H1 (cell line): ENCODE data around the gene HIVEP2. TPM values are rescaled to one million over a fixed set of nuclear protein-coding genes. Genes with fewer than 3 reads are reported as not detected.

Experiments
- CTCF ChIA-PET: fragments of 300-600 bp; sonication (Branson Sonifier 250); formaldehyde crosslinking; loops from one replicate; lab custom pipeline; 2021; ENCODE audit not compliant: partially characterized antibody; lab: Charles Lee
- POLR2A ChIA-PET: fragments of 300-600 bp; sonication (Branson Sonifier 250); formaldehyde crosslinking; loops from one replicate; lab custom pipeline; 2021; ENCODE audit warnings: inconsistent platforms; ENCODE audit not compliant: partially characterized antibody; lab: Charles Lee
- DNase-seq, 2 experiments: peaks; one replicate each; pipeline versions ENCODE4 v3.0.0 to v3.0.0-alpha.2; 2010 to 2022; ENCODE audit warnings: low spot score in 2 of 2, low read depth in 1 of 2, mixed read lengths in 1 of 2
- FAIRE-seq: peaks from 2 replicates; lab custom pipeline; 2011; peaks lifted over from hg19 to GRCh38; lab: Jason Lieb, UNC
- H2AFZ ChIP-seq: 2 replicates; pipeline ENCODE4 v1.8.1; 2012; ENCODE audit warnings: low read length, inconsistent platforms
- H2AK5ac ChIP-seq: 2 replicates; pipeline ENCODE4 v1.6.1; 2013; ENCODE audit warnings: low read depth, low read length
- H2BK120ac ChIP-seq: replicated peaks from 2 replicates; pipeline ENCODE3; 2013; ENCODE audit warnings: low read depth, low read length, inconsistent platforms
- H2BK12ac ChIP-seq: 2 replicates; pipeline ENCODE4 v1.6.1; 2013; ENCODE audit warnings: low read depth, low read length
- H2BK15ac ChIP-seq: 2 replicates; pipeline ENCODE4 v1.6.1; 2013; ENCODE audit warnings: low read length
- H2BK20ac ChIP-seq: 2 replicates; pipeline ENCODE4 v1.6.1; 2013; ENCODE audit warnings: low read length
- H2BK5ac ChIP-seq: 2 replicates; pipeline ENCODE4 v1.6.1; 2013; ENCODE audit warnings: low read depth, low read length
- H3K14ac ChIP-seq: 2 replicates; pipeline ENCODE4 v1.6.1; 2013; ENCODE audit warnings: inconsistent platforms; ENCODE audit not compliant: insufficient read length
- H3K18ac ChIP-seq: 2 replicates; pipeline ENCODE4 v1.6.1; 2013; ENCODE audit warnings: low read length; ENCODE audit errors: extremely low read depth
- H3K23ac ChIP-seq: 2 replicates; pipeline ENCODE4 v1.6.1; 2013; ENCODE audit warnings: inconsistent platforms; ENCODE audit not compliant: insufficient read length
- H3K23me2 ChIP-seq: 2 replicates; pipeline ENCODE4 v1.6.1; 2013; ENCODE audit warnings: low read depth, low read length
- H3K27ac ChIP-seq: 2 replicates; pipeline ENCODE4 v1.6.1; 2011; ENCODE audit warnings: low read depth, low read length, inconsistent platforms
- H3K27me3 ChIP-seq, 4 experiments: replicated peaks in 1 of 4; 1 replicate in 1 of 4; 2 replicates in 3 of 4; pipeline versions ENCODE4 v1.6.1 to v1.8.1; 2011 to 2013; ENCODE audit warnings: low read length in 3 of 4, mild to moderate bottlenecking in 3 of 4, inconsistent platforms in 2 of 4, mixed read lengths in 2 of 4, moderate library complexity in 1 of 4; ENCODE audit not compliant: control insufficient read depth in 3 of 4, insufficient read depth in 3 of 4; ENCODE audit errors: extremely low read depth in 1 of 4
- H3K36me3 ChIP-seq, 4 experiments: 2 replicates each; pipeline versions ENCODE4 v1.6.1 to v1.8.1; 2011 to 2013; ENCODE audit warnings: mild to moderate bottlenecking in 4 of 4, low read length in 3 of 4, moderate library complexity in 2 of 4, control low read depth in 1 of 4, inconsistent platforms in 1 of 4; ENCODE audit not compliant: insufficient read depth in 4 of 4, control insufficient read depth in 2 of 4
- H3K4ac ChIP-seq: replicated peaks from 2 replicates; pipeline ENCODE3; 2013; ENCODE audit warnings: low read length, low read depth, mixed read lengths, inconsistent platforms; ENCODE audit not compliant: insufficient read length
- H3K4me1 ChIP-seq, 4 experiments: replicated peaks in 1 of 4; 1 replicate in 1 of 4; 2 replicates in 3 of 4; pipeline versions ENCODE4 v1.6.1 to v1.8.1; 2011 to 2013; ENCODE audit warnings: low read length in 3 of 4, inconsistent platforms in 2 of 4, mixed read lengths in 1 of 4; ENCODE audit not compliant: insufficient read depth in 4 of 4, control insufficient read depth in 3 of 4
- H3K4me2 ChIP-seq, 2 experiments: 2 replicates each; pipeline versions ENCODE4 v1.6.1 to v1.8.1; 2011 to 2013; ENCODE audit warnings: low read depth in 2 of 2, low read length in 2 of 2, control low read depth in 1 of 2, inconsistent platforms in 1 of 2, mild to moderate bottlenecking in 1 of 2; ENCODE audit not compliant: insufficient read depth in 1 of 2
- H3K4me3 ChIP-seq, 4 experiments: fragments of 200-600, 300-600 bp in 1 of 4; sonication (generic), shearing (Covaris generic), sonication (Bioruptor Twin) in 1 of 4; 2 replicates each; pipeline versions ENCODE4 v1.5.1 to v1.8.1; 2011 to 2016; ENCODE audit warnings: low read length in 4 of 4, low read depth in 3 of 4, control low read depth in 2 of 4, inconsistent platforms in 2 of 4, mild to moderate bottlenecking in 2 of 4, mixed read lengths in 1 of 4, moderate library complexity in 1 of 4; ENCODE audit not compliant: insufficient read depth in 2 of 4; ENCODE audit errors: extremely low read depth in 1 of 4
- H3K56ac ChIP-seq: replicated peaks from 2 replicates; pipeline ENCODE3; 2013; ENCODE audit warnings: low read depth, mild to moderate bottlenecking, mixed read lengths, low read length, inconsistent platforms; ENCODE audit not compliant: insufficient read length
- H3K79me1 ChIP-seq: 2 replicates; pipeline ENCODE4 v1.6.1; 2013; ENCODE audit warnings: low read depth, low read length, control low read depth
- H3K79me2 ChIP-seq, 2 experiments: 2 replicates each; pipeline versions ENCODE4 v1.6.1 to v1.8.1; 2012 to 2013; ENCODE audit warnings: low read length in 2 of 2, mild to moderate bottlenecking in 2 of 2, inconsistent platforms in 1 of 2; ENCODE audit not compliant: insufficient read depth in 2 of 2, control insufficient read depth in 1 of 2
- H3K9ac ChIP-seq, 4 experiments: replicated peaks in 1 of 4; 1 replicate in 1 of 4; 2 replicates in 3 of 4; pipeline versions ENCODE4 v1.6.1 to v1.8.1; 2011 to 2013; ENCODE audit warnings: low read depth in 3 of 4, low read length in 3 of 4, control low read depth in 2 of 4, mild to moderate bottlenecking in 2 of 4, moderate library complexity in 2 of 4, inconsistent platforms in 1 of 4; ENCODE audit errors: extremely low read depth in 1 of 4
- H3K9me3 ChIP-seq, 2 experiments: 2 replicates each; pipeline versions ENCODE4 v1.6.1 to v1.8.1; 2012 to 2013; ENCODE audit warnings: mild to moderate bottlenecking in 2 of 2, moderate library complexity in 2 of 2, control low read depth in 1 of 2, inconsistent platforms in 1 of 2, low read depth in 1 of 2, low read length in 1 of 2, mixed read lengths in 1 of 2; ENCODE audit not compliant: insufficient read depth in 2 of 2
- H4K20me1 ChIP-seq, 2 experiments: replicated peaks in 1 of 2; 2 replicates each; pipeline versions ENCODE3 to v1.8.1; 2011 to 2013; ENCODE audit warnings: inconsistent platforms in 2 of 2, low read length in 2 of 2, mild to moderate bottlenecking in 1 of 2; ENCODE audit not compliant: insufficient read depth in 2 of 2, control insufficient read depth in 1 of 2
- H4K5ac ChIP-seq: 2 replicates; pipeline ENCODE4 v1.6.1; 2013; ENCODE audit warnings: low read length, low read depth, mixed read lengths, inconsistent platforms; ENCODE audit not compliant: insufficient read length
- H4K8ac ChIP-seq: 2 replicates; pipeline ENCODE4 v1.8.0; 2013; ENCODE audit warnings: mild to moderate bottlenecking, moderate library complexity, low read length, inconsistent platforms; ENCODE audit not compliant: insufficient read depth; ENCODE audit errors: extremely low read depth
- H4K91ac ChIP-seq: replicated peaks from 2 replicates; pipeline ENCODE3; 2013; ENCODE audit warnings: low read length, mixed read lengths, inconsistent platforms; ENCODE audit not compliant: insufficient read length
- RAD21 ChIP-seq, 2 experiments: IDR thresholded peaks in 1 of 2; conservative IDR thresholded peaks in 1 of 2; 2 replicates each; pipeline ENCODE4 v1.6.1; 2011; ENCODE audit warnings: low read depth in 2 of 2, low read length in 2 of 2, improper control_type of control experiment in 1 of 2, inconsistent platforms in 1 of 2, mild to moderate bottlenecking in 1 of 2, moderate library complexity in 1 of 2
- WGBS, 2 experiments: shearing (Covaris generic) in 1 of 2; methylation state at CpG; one replicate each; pipeline versions ENCODE4 v1.1.6 to v1.1.7; 2013 to 2015; ENCODE audit warnings: low lambda C conversion rate in 2 of 2, mixed read lengths in 2 of 2, inconsistent platforms in 1 of 2, low coverage in 1 of 2, missing lambda C conversion rate in 1 of 2; ENCODE audit not compliant: insufficient replicate concordance in 2 of 2, insufficient coverage in 1 of 2, insufficient read length in 1 of 2; ENCODE audit errors: extremely low coverage in 1 of 2, missing lambda C conversion rate in 1 of 2; 5-methylcytosine and 5-hydroxymethylcytosine counted together
- polyA plus RNA-seq, 7 experiments: library from polyadenylated mRNA; depleted of rRNA in 3 of 7; stranded (reverse) in 5 of 7; unstranded in 2 of 7; fragments of >200 nt in 5 of 7; fragments of 200-250 nt in 2 of 7; gene quantifications; 1 replicate in 5 of 7; 2 replicates in 1 of 7; 4 replicates in 1 of 7; pipeline versions ENCODE4 v1.2.1 to v1.2.3, GENCODE V29; 2011 to 2013; ENCODE audit warnings: missing spikeins in 2 of 7, mixed read lengths in 2 of 7
- total RNA-seq: library from RNA; stranded (reverse); fragmentation: NEBNext Ultra II Directional; extraction: Animal tissue kit (Norgen Biotek cat#: 25700); gene quantifications from 2 replicates; pipeline ENCODE4 v1.2.1, GENCODE V29; 2021

Gene HIVEP2
- total and polyA plus RNA-seq, 2 of the 8 experiments (the other 6 are each of a cell fraction or from before 2014, with no cell fraction given): 2.2 to 6.1 TPM

GRCh38 chr6:142913511-142914047 is 31.4 kb downstream of the HIVEP2 start:
- H2AK5ac ChIP-seq: no peak overlapping the region
- no peak overlapping the region for H3K56ac ChIP-seq
- H3K9ac ChIP-seq: no peak overlapping the region
- no peak overlapping the region for H3K4me3 ChIP-seq
- no peaks in the 10 kb centered on the region; the same call in 1 of the 2 replicates for H3K23me2 ChIP-seq
- no peak overlapping the region for H3K14ac ChIP-seq
- no peak overlapping the region for H2BK20ac ChIP-seq
- no peak overlapping the region; the same call in 1 of the 2 replicates for H2BK12ac ChIP-seq
- no peak overlapping the region for H4K8ac ChIP-seq
- no peak overlapping the region for H3K18ac ChIP-seq
- no peak overlapping the region for H3K27ac ChIP-seq
- peaks cover 0 to 5% (median 0%) of the 10 kb centered on the region in 4 experiments; a peak in 1 of 8 replicates for H3K36me3 ChIP-seq
- H2BK15ac ChIP-seq: no peak overlapping the region
- H4K20me1 ChIP-seq: no peaks in the 10 kb centered on the region
- no peak for TF ChIP-seq RAD21 (IDR thresholded peaks at IDR 0.05 in 1 of 2, conservative IDR thresholded peaks at IDR 0.05 in 1 of 2; ENCODE audit: low read depth in 2 of 2, low read length in 2 of 2)
- peaks cover 0 to 9% (median 7%) of the 10 kb centered on the region in 4 experiments; a peak in 4 of 7 replicates for H3K4me1 ChIP-seq
- FAIRE-seq (no peak), DNase-seq (no peak)
- ChIA-PET CTCF (no interaction called here), POLR2A (interaction anchor here (0.5 to 1.4 kb wide), 3 partner anchors 25 to 454 kb away, joined by 3 read pairs; no protein-coding TSS in a partner anchor)
- H2BK5ac ChIP-seq: no peak overlapping the region
- H3K4ac ChIP-seq: no peak overlapping the region
- peaks cover 0 to 13% of the 10 kb centered on the region in 2 experiments; a peak in 2 of 4 replicates for H3K79me2 ChIP-seq
- H4K5ac ChIP-seq: no peak overlapping the region
- H3K79me1 ChIP-seq: no peaks in the 10 kb centered on the region
- no peaks in the 10 kb centered on the region for H3K27me3 ChIP-seq
- H2AFZ ChIP-seq: no peak overlapping the region
- no peak overlapping the region for H3K23ac ChIP-seq
- H4K91ac ChIP-seq: no peak overlapping the region
- 91% methylated on average over 10 of the region's 10 CpGs; no CpG with 5 or more reads in 1 of the 2 experiments for WGBS, 2 experiments
- H3K9me3 ChIP-seq: peaks cover 3 to 8% of the 10 kb centered on the region in 2 experiments
- H2BK120ac ChIP-seq: no peak overlapping the region
- no peak overlapping the region for H3K4me2 ChIP-seq
